IMR-90 (cell line): ENCODE data around the gene BCAS3. TPM values are rescaled to one million over a fixed set of nuclear protein-coding genes. Genes with fewer than 3 reads are reported as not detected.

ENCODE experiments used
- ATAC-seq: fragments of 200-7000 bp; cut with Tn5 transposase; 2 replicates; pipeline ENCODE4 v1.9.1; 2020; ENCODE audit warnings: low read depth, mild to moderate bottlenecking, moderate library complexity
- BruUV-seq: library from RNA; stranded (reverse); fragments of 400-500 nt; replicated peaks from 2 replicates; lab custom pipeline; 2021; lab: Mats Ljungman, UMichigan
- CTCF ChIA-PET: fragments of 300-600 bp; formaldehyde crosslinking; extraction: SDS; loops from one replicate; lab custom pipeline; 2021; ENCODE audit warnings: antibody characterized with exemption; lab: Yijun Ruan, JAX
- POLR2A ChIA-PET: fragments of 300-600 bp; sonication (Branson Sonifier 250); formaldehyde crosslinking; loops from one replicate; lab custom pipeline; 2022; ENCODE audit warnings: antibody characterized with exemption; ENCODE audit not compliant: unreplicated experiment; lab: Charles Lee
- DNase-seq: peaks from one replicate; pipeline ENCODE4 v3.0.0; 2013
- H2AFZ ChIP-seq: replicated peaks from 2 replicates; pipeline ENCODE3; 2013; ENCODE audit warnings: low read length, mild to moderate bottlenecking; ENCODE audit not compliant: poor library complexity
- H2AK5ac ChIP-seq: 2 replicates; pipeline ENCODE4 v1.6.1; 2013; ENCODE audit warnings: low read depth, low read length, inconsistent platforms
- H2AK9ac ChIP-seq: replicated peaks from 2 replicates; pipeline ENCODE3; 2013; ENCODE audit warnings: mild to moderate bottlenecking, low read depth, low read length, moderate library complexity; ENCODE audit not compliant: poor library complexity
- H2BK120ac ChIP-seq: 2 replicates; pipeline ENCODE4 v1.6.1; 2013; ENCODE audit warnings: low read depth, low read length, inconsistent platforms
- H2BK15ac ChIP-seq: 3 replicates; pipeline ENCODE4 v1.6.1; 2013; ENCODE audit warnings: low read depth, low read length, inconsistent platforms
- H2BK20ac ChIP-seq: 2 replicates; pipeline ENCODE4 v1.6.1; 2013; ENCODE audit warnings: low read depth, mild to moderate bottlenecking, inconsistent platforms, low read length, moderate library complexity
- H2BK5ac ChIP-seq: 2 replicates; pipeline ENCODE4 v1.6.1; 2013; ENCODE audit warnings: mild to moderate bottlenecking, low read depth, low read length, inconsistent platforms; ENCODE audit not compliant: poor library complexity, severe bottlenecking
- H3K14ac ChIP-seq: replicated peaks from 2 replicates; pipeline ENCODE4 v1.6.1; 2013; ENCODE audit warnings: low read depth, low read length, inconsistent platforms
- H3K18ac ChIP-seq: 2 replicates; pipeline ENCODE4 v1.6.1; 2013; ENCODE audit warnings: low read depth, low read length, control low read depth
- H3K23ac ChIP-seq: 2 replicates; pipeline ENCODE4 v1.6.1; 2013; ENCODE audit warnings: low read depth, low read length, inconsistent platforms
- H3K27ac ChIP-seq: 2 replicates; pipeline ENCODE4 v1.5.1; 2013; ENCODE audit warnings: mild to moderate bottlenecking, control low read depth, low read length; ENCODE audit not compliant: insufficient read depth
- H3K27me3 ChIP-seq: 2 replicates; pipeline ENCODE4 v1.6.1; 2013; ENCODE audit warnings: low read length; ENCODE audit not compliant: control insufficient read depth, insufficient read depth
- H3K36me3 ChIP-seq: 2 replicates; pipeline ENCODE4 v1.6.1; 2013; ENCODE audit warnings: low read length, mixed read lengths; ENCODE audit not compliant: control insufficient read depth, insufficient read depth
- H3K4ac ChIP-seq: 2 replicates; pipeline ENCODE4 v1.6.1; 2013; ENCODE audit warnings: low read depth, low read length, inconsistent platforms
- H3K4me1 ChIP-seq: 2 replicates; pipeline ENCODE4 v1.6.1; 2013; ENCODE audit warnings: low read length, mixed read lengths; ENCODE audit not compliant: control insufficient read depth, insufficient read depth
- H3K4me2 ChIP-seq: 2 replicates; pipeline ENCODE4 v1.6.1; 2013; ENCODE audit warnings: low read depth, mild to moderate bottlenecking, control low read depth, low read length, moderate library complexity
- H3K4me3 ChIP-seq: 2 replicates; pipeline ENCODE4 v1.5.1; 2013; ENCODE audit warnings: low read depth, mild to moderate bottlenecking, control low read depth, low read length, moderate library complexity; ENCODE audit not compliant: insufficient read depth
- H3K56ac ChIP-seq: 2 replicates; pipeline ENCODE4 v1.6.1; 2013; ENCODE audit warnings: low read length, inconsistent platforms; ENCODE audit not compliant: insufficient read depth; ENCODE audit errors: extremely low read depth
- H3K79me1 ChIP-seq, 2 experiments: 2 replicates each; pipeline ENCODE4 v1.6.1; 2013; ENCODE audit warnings: low read length in 2 of 2, inconsistent platforms in 1 of 2, low read depth in 1 of 2
- H3K9ac ChIP-seq: 2 replicates; pipeline ENCODE4 v1.6.1; 2013; ENCODE audit warnings: low read depth, low read length, control low read depth
- H3K9me1 ChIP-seq: 2 replicates; pipeline ENCODE4 v1.6.1; 2013; ENCODE audit warnings: low read length, inconsistent platforms; ENCODE audit not compliant: insufficient read depth
- H3K9me3 ChIP-seq: 2 replicates; pipeline ENCODE4 v1.6.1; 2013; ENCODE audit warnings: low read length; ENCODE audit not compliant: control insufficient read depth, insufficient read depth
- H4K20me1 ChIP-seq: 2 replicates; pipeline ENCODE4 v1.6.1; 2013; ENCODE audit warnings: low read length, inconsistent platforms; ENCODE audit not compliant: insufficient read depth
- H4K5ac ChIP-seq: 2 replicates; pipeline ENCODE4 v1.6.1; 2013; ENCODE audit warnings: mild to moderate bottlenecking, low read depth, low read length, control low read depth
- H4K8ac ChIP-seq, 2 experiments: 2 replicates each; pipeline ENCODE4 v1.6.1; 2013; ENCODE audit warnings: low read depth in 2 of 2, low read length in 2 of 2, control low read depth in 1 of 2, inconsistent platforms in 1 of 2
- H4K91ac ChIP-seq: 2 replicates; pipeline ENCODE4 v1.6.1; 2013; ENCODE audit warnings: low read depth, low read length, inconsistent platforms; ENCODE audit not compliant: insufficient read depth
- CEBPB ChIP-seq: IDR thresholded peaks from 2 replicates; pipeline ENCODE4 v1.6.1; 2012; ENCODE audit warnings: low read depth, low read length, improper control_type of control experiment
- CHD1 ChIP-seq: IDR thresholded peaks from 2 replicates; pipeline ENCODE4 v1.6.1; 2012; ENCODE audit warnings: low read depth, low read length, improper control_type of control experiment
- CTCF ChIP-seq: conservative IDR thresholded peaks from 2 replicates; pipeline ENCODE4 v1.5.1; 2012; ENCODE audit warnings: mild to moderate bottlenecking, low read depth, low read length, improper control_type of control experiment
- ELK1 ChIP-seq: fragments of 150-350 bp; IDR thresholded peaks from 2 replicates; pipeline ENCODE4 v1.6.1; 2016; ENCODE audit warnings: low read depth, mild to moderate bottlenecking, low read length, moderate library complexity, borderline replicate concordance
- FOS ChIP-seq: fragments of 150-350 bp; IDR thresholded peaks from 2 replicates; pipeline ENCODE4 v1.6.1; 2016; ENCODE audit warnings: low read depth, low read length
- MAFK ChIP-seq: IDR thresholded peaks from 2 replicates; pipeline ENCODE4 v1.6.1; 2012; ENCODE audit warnings: low read depth, low read length, improper control_type of control experiment
- MAZ ChIP-seq: IDR thresholded peaks from 2 replicates; pipeline ENCODE4 v1.6.1; 2012; ENCODE audit warnings: low read depth, mild to moderate bottlenecking, low read length, improper control_type of control experiment, moderate library complexity, borderline replicate concordance
- MXI1 ChIP-seq: IDR thresholded peaks from 2 replicates; pipeline ENCODE4 v1.6.1; 2012; ENCODE audit warnings: low read depth, mild to moderate bottlenecking, low read length, moderate library complexity, borderline replicate concordance
- NFE2L2 ChIP-seq: fragments of 150-350 bp; IDR thresholded peaks from 2 replicates; pipeline ENCODE4 v1.6.1; 2016; ENCODE audit warnings: low read depth, mild to moderate bottlenecking, low read length
- POLR2A ChIP-seq: IDR thresholded peaks from 2 replicates; pipeline ENCODE4 v1.6.1; 2012; ENCODE audit warnings: mild to moderate bottlenecking, low read depth, low read length
- RAD21 ChIP-seq: IDR thresholded peaks from 2 replicates; pipeline ENCODE4 v1.6.1; 2012; ENCODE audit warnings: low read length, improper control_type of control experiment
- RCOR1 ChIP-seq: IDR thresholded peaks from 2 replicates; pipeline ENCODE4 v1.6.1; 2012; ENCODE audit warnings: mild to moderate bottlenecking, low read length, improper control_type of control experiment; ENCODE audit not compliant: insufficient replicate concordance
- RFX5 ChIP-seq: IDR thresholded peaks from 2 replicates; pipeline ENCODE4 v1.8.0; 2012; ENCODE audit warnings: low read depth, mild to moderate bottlenecking, low read length, moderate library complexity
- SMC3 ChIP-seq: fragments of 150-350 bp; IDR thresholded peaks from 2 replicates; pipeline ENCODE4 v1.6.1; 2016; ENCODE audit warnings: low read depth, mild to moderate bottlenecking, antibody characterized with exemption, low read length, moderate library complexity
- USF2 ChIP-seq: fragments of 150-350 bp; IDR thresholded peaks from 2 replicates; pipeline ENCODE4 v1.6.1; 2017; ENCODE audit warnings: mild to moderate bottlenecking, antibody characterized with exemption, low read length, low read depth
- WGBS, 2 experiments: methylation state at CpG; one replicate each; pipeline versions ENCODE4 v1.1.5 to v1.1.7; 2013; ENCODE audit warnings: missing lambda C conversion rate in 2 of 2; ENCODE audit not compliant: insufficient read length in 1 of 2; ENCODE audit errors: extremely low coverage in 2 of 2; 5-methylcytosine and 5-hydroxymethylcytosine counted together
- dilution Hi-C: fragments of 300-500 bp; cut with HindIII; formaldehyde crosslinking; loops from one replicate; pipeline ENCODE4 v1.14.3; 2018; ENCODE audit warnings: low sequenced_read_pairs; ENCODE audit not compliant: unreplicated experiment
- in situ Hi-C: fragments of 300-500 bp; cut with MboI; formaldehyde crosslinking; loops from 3 replicates; pipeline ENCODE4 v1.14.3; 2019; ENCODE audit warnings: low sequenced_read_pairs, inconsistent platforms, mixed read lengths
- intact Hi-C: fragments of 100-400 bp; cut with micrococcal nuclease; formaldehyde crosslinking; loops from 2 replicates; pipeline ENCODE4 v1.10.0; 2022
- polyA plus RNA-seq, 3 experiments: library from polyadenylated mRNA; depleted of rRNA; stranded (reverse); fragments of >200 nt; gene quantifications; 2 replicates each; pipeline ENCODE4 v1.2.3, GENCODE V29; 2012; ENCODE audit warnings: low replicate concordance in 1 of 3
- total RNA-seq: library from RNA; depleted of rRNA; stranded (reverse); fragments of >200 nt; gene quantifications from 2 replicates; pipeline ENCODE4 v1.2.3, GENCODE V29; 2012

The BCAS3 gene
- total and polyA plus RNA-seq, 2 of the 4 experiments (the other 2 are of a cell fraction) = 6.3 to 27.1 TPM

GRCh38 chr17:61097781-61098180, 420.1 kb downstream of the BCAS3 start:
- no peak for ATAC-seq
- CTCF ChIA-PET = no interaction called here
- in situ Hi-C loops = no loop called here

More at GRCh38 chr17:61097781-61098180, 420.1 kb downstream of the BCAS3 start:
- Histone ChIP-seq H4K91ac (no peak overlapping the region), H3K9me1 (no peaks in the 10 kb centered on the region), H2BK20ac (no peak overlapping the region), H3K36me3 (no peaks in the 10 kb centered on the region), H2AK9ac (no peak overlapping the region), H3K18ac (no peak overlapping the region), H4K20me1 (no peaks in the 10 kb centered on the region), H3K56ac (no peak overlapping the region), H2BK15ac (no peak overlapping the region), H2BK5ac (no peak overlapping the region), H3K4ac (no peak overlapping the region), H2AFZ (no peak overlapping the region), H4K8ac (no peak overlapping the region), H4K5ac (no peak overlapping the region), H3K9ac (no peak overlapping the region), H3K14ac (no peak overlapping the region), H3K4me1 (no peaks in the 10 kb centered on the region), H3K23ac (no peak overlapping the region), H3K27me3 (no peaks in the 10 kb centered on the region), H2AK5ac (no peak overlapping the region), H3K9me3 (no peaks in the 10 kb centered on the region), H2BK120ac (no peak overlapping the region), H3K79me1 (no peaks in the 10 kb centered on the region), H3K4me3 (no peak overlapping the region), H3K27ac (no peak overlapping the region), H3K4me2 (no peak overlapping the region)
- BruUV-seq = no TSS peak
- TF ChIP-seq SMC3 (no peak), CTCF (no peak), MAZ (no peak), ELK1 (no peak), FOS (no peak), CEBPB (no peak), MAFK (no peak), RAD21 (no peak), POLR2A (no peak), RCOR1 (no peak), RFX5 (no peak), MXI1 (no peak), NFE2L2 (no peak), USF2 (no peak), CHD1 (no peak)
- dilution Hi-C loops = no loop called here
- intact Hi-C loops = no loop called here
- WGBS, 2 experiments = no CpG with 5 or more reads among the region's 1 CpG
- no peak for DNase-seq
- POLR2A ChIA-PET = no interaction called here
